Small intestine (tissue), 7 donors: ENCODE results near the gene DUSP28. TPM values are rescaled to one million over a fixed set of nuclear protein-coding genes. Genes with fewer than 3 reads are reported as not detected.
A peak's percentile ranks its signal among the peaks of the same experiment; 100 is the strongest.

Source experiments
- DNase-seq, 2 donors: peaks; one replicate each; pipeline versions ENCODE4 v3.0.0 to v3.0.0-alpha.2; 2013
- FAIRE-seq: peaks from 2 replicates; lab custom pipeline; 2012; peaks lifted over from hg19 to GRCh38; lab: Jason Lieb, UNC
- H3K27ac ChIP-seq, 3 donors: one replicate each; pipeline ENCODE4 v1.5.1; 2013; ENCODE audit warnings: low read length in 2 of 3, mild to moderate bottlenecking in 2 of 3, control low read depth in 1 of 3, inconsistent platforms in 1 of 3, low read depth in 1 of 3, moderate library complexity in 1 of 3
- H3K27me3 ChIP-seq, 3 donors: one replicate each; pipeline ENCODE4 v1.6.1; 2013; ENCODE audit warnings: low read length in 3 of 3, inconsistent platforms in 1 of 3; ENCODE audit not compliant: control insufficient read depth in 3 of 3, insufficient read depth in 3 of 3
- H3K36me3 ChIP-seq, 3 donors: one replicate each; pipeline ENCODE4 v1.6.1; 2013; ENCODE audit warnings: low read length in 3 of 3, inconsistent platforms in 1 of 3, low read depth in 1 of 3, mild to moderate bottlenecking in 1 of 3, moderate library complexity in 1 of 3; ENCODE audit not compliant: control insufficient read depth in 3 of 3, insufficient read depth in 2 of 3
- H3K4me1 ChIP-seq, 3 donors: one replicate each; pipeline ENCODE4 v1.6.1; 2013; ENCODE audit warnings: low read length in 2 of 3, inconsistent platforms in 1 of 3, low read depth in 1 of 3, mild to moderate bottlenecking in 1 of 3, moderate library complexity in 1 of 3; ENCODE audit not compliant: control insufficient read depth in 3 of 3, insufficient read depth in 2 of 3
- H3K4me3 ChIP-seq, 3 donors: one replicate each; pipeline ENCODE4 v1.5.1; 2013; ENCODE audit warnings: low read length in 3 of 3, control low read depth in 1 of 3, inconsistent platforms in 1 of 3, low read depth in 1 of 3, mild to moderate bottlenecking in 1 of 3, moderate library complexity in 1 of 3
- H3K9me3 ChIP-seq, 2 donors: one replicate each; pipeline ENCODE4 v1.6.1; 2013; ENCODE audit warnings: low read depth in 1 of 2, low read length in 1 of 2; ENCODE audit not compliant: control insufficient read depth in 2 of 2, insufficient read depth in 1 of 2
- WGBS, 3 donors: extraction: QIAGEN DNeasy Blood & Tissue Kit; methylation state at CpG; one replicate each; pipeline ENCODE4 v1.1.7; 2013; 5-methylcytosine and 5-hydroxymethylcytosine counted together
- polyA plus RNA-seq, 4 donors: library from polyadenylated mRNA; stranded (reverse) in 3 of 4; unstranded in 1 of 4; fragments of 200-250 nt in 3 of 4; fragments of 120-200 nt in 1 of 4; gene quantifications; one replicate each; pipeline versions ENCODE4 v1.2.1 to v1.2.3, GENCODE V29; 2013
- donor health status: healthy with polysubstance abuse.
- donor health status: control.
- donor health status: control.
- donor health status: Bipolar disorder and iron deficiency.
- donor health status: healthy.

Gene DUSP28
- polyA plus RNA-seq, 4 donors = 1.8 to 7.9 (median 5.0) TPM

DNA sequence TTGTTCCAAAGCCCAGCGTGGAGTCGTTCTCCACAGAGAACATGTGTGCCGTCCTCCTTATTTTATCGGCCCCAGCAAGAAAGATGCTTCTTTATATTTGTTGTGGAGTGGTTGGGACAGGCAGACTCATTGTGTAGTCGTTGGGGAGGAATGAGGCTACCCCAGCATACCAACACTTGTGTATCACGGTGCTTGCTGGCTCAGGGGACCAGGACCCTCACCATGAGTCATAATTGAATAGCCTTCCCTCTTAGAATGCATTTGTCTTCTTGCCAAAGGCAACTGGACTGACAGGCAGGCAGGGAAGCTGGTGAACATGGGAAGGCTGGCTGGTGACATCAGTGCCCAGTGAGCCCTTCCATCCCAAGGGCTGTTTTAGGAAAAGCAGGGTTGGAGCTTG is 31.1 kb downstream of the DUSP28 start:
- 90 to 92% (median 92%) methylated on average over 6 of the region's 6 CpGs for WGBS, 3 donors
- peaks cover 2 to 70% (median 6%) of the 10 kb centered on the region in 3 donors for H3K36me3 ChIP-seq
- FAIRE-seq = no peak

GRCh38 chr2:240591784-240592183 is 31.6 kb downstream of the DUSP28 start:
- WGBS, 3 donors = 94 to 96% (median 94%) methylated on average over 13 of the region's 13 CpGs
- no peak for DNase-seq
- Histone ChIP-seq H3K4me1 (peaks cover 0 to 10% (median 8%) of the 10 kb centered on the region in 3 donors), H3K36me3 (peaks cover 2 to 76% (median 6%) of the 10 kb centered on the region in 3 donors), H3K27ac (no peak overlapping the region), H3K4me3 (no peak overlapping the region), H3K9me3 (no peaks in the 10 kb centered on the region), H3K27me3 (no peaks in the 10 kb centered on the region)
- FAIRE-seq = no peak

More for the DNA sequence above, 31.1 kb downstream of the DUSP28 start:
- H3K9me3 ChIP-seq = no peaks in the 10 kb centered on the region
- peaks cover 0 to 10% (median 8%) of the 10 kb centered on the region in 3 donors for H3K4me1 ChIP-seq
- no peaks in the 10 kb centered on the region for H3K27me3 ChIP-seq
- H3K27ac ChIP-seq = no peak overlapping the region
- no peak overlapping the region for H3K4me3 ChIP-seq
- no peak for DNase-seq

- Histone ChIP-seq H3K27ac (no peak overlapping the region), H3K9me3 (no peaks in the 10 kb centered on the region), H3K27me3 (no peaks in the 10 kb centered on the region), H3K4me3 (no peak overlapping the region), H3K4me1 (peaks cover 0 to 2% (median 0%) of the 10 kb centered on the region in 3 donors), H3K36me3 (peaks cover 2 to 90% (median 9%) of the 10 kb centered on the region in 3 donors)
- DNase-seq (no peak), FAIRE-seq (no peak)
- WGBS, 3 donors = 89 to 94% (median 93%) methylated on average over 20 of the region's 20 CpGs
Measured at GRCh38 chr2:240593026-240593702, 33.0 kb downstream of the DUSP28 start.

DNA sequence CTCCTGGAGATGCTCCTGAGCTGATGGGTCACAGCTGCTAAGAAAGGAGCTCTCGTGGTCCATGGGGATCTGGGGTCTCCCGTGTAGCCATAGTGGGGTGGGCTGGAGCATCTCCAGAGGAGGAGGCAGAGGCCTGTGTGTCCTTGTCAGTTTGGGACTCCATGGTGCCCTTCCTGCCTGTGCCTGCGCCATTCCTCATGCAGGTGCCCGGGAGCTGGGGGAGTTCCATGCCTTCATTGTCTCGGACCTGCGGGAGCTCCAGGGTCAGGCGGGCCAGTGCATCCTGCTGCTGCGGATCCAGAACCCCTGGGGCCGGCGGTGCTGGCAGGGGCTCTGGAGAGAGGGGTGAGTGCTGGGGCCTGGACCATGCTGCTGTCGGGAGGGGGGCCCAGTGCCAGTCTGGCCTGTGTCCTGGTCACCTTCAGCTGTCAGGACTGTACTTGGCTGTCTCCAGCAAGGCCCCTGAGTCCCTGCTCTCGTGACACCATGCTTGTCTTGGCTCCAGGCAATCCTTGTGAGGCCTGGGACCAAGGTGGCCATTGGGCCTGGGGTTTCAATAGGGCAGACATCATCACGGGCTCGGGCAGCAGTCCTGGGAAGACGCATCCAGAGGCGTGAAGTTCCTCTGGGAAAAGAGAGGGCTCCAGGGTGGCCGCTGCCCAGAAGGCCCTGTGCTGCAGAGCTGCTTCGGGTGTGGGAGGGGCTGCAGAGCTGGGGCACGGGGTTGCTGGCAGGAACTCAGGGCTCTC is 33.7 kb downstream of the DUSP28 start:
- Histone ChIP-seq H3K4me1 (no peaks in the 10 kb centered on the region), H3K27me3 (no peaks in the 10 kb centered on the region), H3K4me3 (no peak overlapping the region), H3K27ac (no peak overlapping the region), H3K36me3 (peaks cover 2 to 97% (median 10%) of the 10 kb centered on the region in 3 donors), H3K9me3 (no peaks in the 10 kb centered on the region)
- DNase-seq = no peak
- no peak for FAIRE-seq
- WGBS, 3 donors = 91 to 97% (median 95%) methylated on average over 19 of the region's 19 CpGs

GRCh38 chr2:240594511-240595380 is 34.6 kb downstream of the DUSP28 start:
- Histone ChIP-seq H3K27me3 (no peaks in the 10 kb centered on the region), H3K36me3 (peaks cover 3 to 98% (median 10%) of the 10 kb centered on the region in 3 donors), H3K9me3 (no peaks in the 10 kb centered on the region), H3K27ac (no peak overlapping the region), H3K4me1 (no peaks in the 10 kb centered on the region), H3K4me3 (no peak overlapping the region)
- DNase-seq = no peak
- no peak for FAIRE-seq
- 90 to 93% (median 92%) methylated on average over 31 to 34 of the region's 34 CpGs for WGBS, 3 donors

GRCh38 chr2:240595381-240596079 is 35.4 kb downstream of the DUSP28 start:
- Histone ChIP-seq H3K27me3 (no peaks in the 10 kb centered on the region), H3K4me3 (no peak overlapping the region), H3K27ac (no peak overlapping the region), H3K36me3 (peaks cover 3 to 97% (median 10%) of the 10 kb centered on the region in 3 donors), H3K9me3 (no peaks in the 10 kb centered on the region), H3K4me1 (no peaks in the 10 kb centered on the region)
- no peak for FAIRE-seq
- peak in 1 of 2 donors; percentile 32 for DNase-seq
- WGBS, 3 donors = 73 to 79% (median 75%) methylated on average over 15 to 18 of the region's 18 CpGs

DNA sequence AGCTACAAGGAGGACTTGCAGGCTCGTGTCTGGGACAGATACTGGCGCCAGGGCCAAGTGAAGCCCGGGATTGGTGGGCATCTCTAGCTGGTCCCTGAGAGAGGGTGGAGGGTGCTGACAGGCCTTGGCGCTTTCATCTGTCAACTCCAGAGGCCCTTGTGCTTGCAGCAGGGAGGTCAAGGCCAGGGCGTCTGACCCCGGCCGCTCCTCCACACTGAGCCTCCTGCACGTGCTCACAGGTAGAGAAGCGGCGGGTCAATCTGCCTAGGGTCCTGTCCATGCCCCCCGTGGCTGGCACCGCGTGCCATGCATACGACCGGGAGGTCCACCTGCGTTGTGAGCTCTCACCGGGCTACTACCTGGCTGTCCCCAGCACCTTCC is 35.9 kb downstream of the DUSP28 start:
- H3K36me3 ChIP-seq = peaks cover 2 to 97% (median 10%) of the 10 kb centered on the region in 3 donors
- no peak overlapping the region for H3K4me3 ChIP-seq

More for the DNA sequence above, 35.9 kb downstream of the DUSP28 start:
- FAIRE-seq (no peak), DNase-seq (no peak)
- no peaks in the 10 kb centered on the region for H3K4me1 ChIP-seq
- WGBS, 3 donors = 93 to 95% (median 94%) methylated on average over 15 to 17 of the region's 17 CpGs
- H3K9me3 ChIP-seq = no peaks in the 10 kb centered on the region
- H3K27ac ChIP-seq = no peak overlapping the region
- no peaks in the 10 kb centered on the region for H3K27me3 ChIP-seq
